ENCODE data around the gene SMIM5.

DNA sequence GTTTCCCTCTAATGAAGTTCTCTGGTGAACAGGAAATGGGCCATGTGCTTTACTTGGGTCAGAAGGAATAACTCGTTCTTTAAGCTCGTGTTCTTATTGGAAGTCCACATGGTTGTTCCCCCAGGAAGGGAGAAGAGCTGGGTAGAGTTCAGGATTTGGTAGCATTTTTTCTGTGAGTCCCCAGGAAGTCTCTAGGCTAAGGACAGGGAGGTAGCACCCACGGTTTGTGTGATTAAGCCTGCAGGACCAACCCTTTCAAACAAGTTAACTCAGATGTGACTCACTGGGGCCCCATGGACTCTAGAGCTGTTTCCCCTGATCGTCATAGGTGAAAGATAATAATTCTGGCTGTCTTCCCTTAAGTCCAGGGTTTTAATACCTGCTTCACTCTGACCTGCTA is 50.3 kb downstream of the SMIM5 start:
- TF ChIP-seq, protein P1, sequence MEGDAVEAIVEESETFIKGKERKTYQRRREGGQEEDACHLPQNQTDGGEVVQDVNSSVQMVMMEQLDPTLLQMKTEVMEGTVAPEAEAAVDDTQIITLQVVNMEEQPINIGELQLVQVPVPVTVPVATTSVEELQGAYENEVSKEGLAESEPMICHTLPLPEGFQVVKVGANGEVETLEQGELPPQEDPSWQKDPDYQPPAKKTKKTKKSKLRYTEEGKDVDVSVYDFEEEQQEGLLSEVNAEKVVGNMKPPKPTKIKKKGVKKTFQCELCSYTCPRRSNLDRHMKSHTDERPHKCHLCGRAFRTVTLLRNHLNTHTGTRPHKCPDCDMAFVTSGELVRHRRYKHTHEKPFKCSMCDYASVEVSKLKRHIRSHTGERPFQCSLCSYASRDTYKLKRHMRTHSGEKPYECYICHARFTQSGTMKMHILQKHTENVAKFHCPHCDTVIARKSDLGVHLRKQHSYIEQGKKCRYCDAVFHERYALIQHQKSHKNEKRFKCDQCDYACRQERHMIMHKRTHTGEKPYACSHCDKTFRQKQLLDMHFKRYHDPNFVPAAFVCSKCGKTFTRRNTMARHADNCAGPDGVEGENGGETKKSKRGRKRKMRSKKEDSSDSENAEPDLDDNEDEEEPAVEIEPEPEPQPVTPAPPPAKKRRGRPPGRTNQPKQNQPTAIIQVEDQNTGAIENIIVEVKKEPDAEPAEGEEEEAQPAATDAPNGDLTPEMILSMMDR (optimal IDR thresholded peaks at IDR 0.05 in 1 of 3, IDR thresholded peaks at IDR 0.05 in 1 of 3, conservative IDR thresholded peaks at IDR 0.05 in 1 of 3; ENCODE audit: extremely low read depth in 1 of 3, insufficient read depth in 2 of 3, low read length in 3 of 3): no peak
- no peak for TF ChIP-seq EZH2 (IDR thresholded peaks at IDR 0.05; ENCODE audit: low read length)

Measured in keratinocyte (primary cell).